GM23248 (cell line): ENCODE data around the gene LRMDA.

ENCODE experiments used
- EZH2 ChIP-seq: fragments of 200-600 bp; sonication (generic); IDR thresholded peaks from 2 replicates; pipeline ENCODE4 v1.6.1; 2018; ENCODE audit warnings: antibody characterized with exemption, mild to moderate bottlenecking; ENCODE audit not compliant: insufficient read depth, poor library complexity, severe bottlenecking
- EZH2phosphoT487 ChIP-seq: fragments of 200-600 bp; sonication (generic); IDR thresholded peaks from 2 replicates; pipeline ENCODE4 v1.6.1; 2018; ENCODE audit warnings: antibody characterized with exemption, moderate library complexity, mild to moderate bottlenecking, low read depth; ENCODE audit not compliant: insufficient read depth

- TF ChIP-seq EZH2: no peak
- no peak for TF ChIP-seq EZH2phosphoT487
Measured at GRCh38 chr10:75861582-75861981, 430.2 kb downstream of the LRMDA start.
